HK-2 (cell line): ENCODE data around the gene PCBP4.

ENCODE experiments used
- DNase-seq: peaks from one replicate; pipeline ENCODE4 v3.0.0-alpha.2; 2018; ENCODE audit not compliant: unreplicated experiment

The PCBP4 gene

GRCh38 chr3:51967384-51968169 is at the start of gene PCBP4:
Gene PCBP4 (minus strand): TSS chr3:51967454. CDS start chr3:51961240, 6,214 bp downstream.
- peak; percentile 57 for DNase-seq

- DNase-seq, result no peak
Observed at GRCh38 chr3:52015438-52016228, 48.4 kb upstream of the PCBP4 start.

- no peak for DNase-seq
Observed at GRCh38 chr3:52014613-52015012, 47.4 kb upstream of the PCBP4 start.

DNA sequence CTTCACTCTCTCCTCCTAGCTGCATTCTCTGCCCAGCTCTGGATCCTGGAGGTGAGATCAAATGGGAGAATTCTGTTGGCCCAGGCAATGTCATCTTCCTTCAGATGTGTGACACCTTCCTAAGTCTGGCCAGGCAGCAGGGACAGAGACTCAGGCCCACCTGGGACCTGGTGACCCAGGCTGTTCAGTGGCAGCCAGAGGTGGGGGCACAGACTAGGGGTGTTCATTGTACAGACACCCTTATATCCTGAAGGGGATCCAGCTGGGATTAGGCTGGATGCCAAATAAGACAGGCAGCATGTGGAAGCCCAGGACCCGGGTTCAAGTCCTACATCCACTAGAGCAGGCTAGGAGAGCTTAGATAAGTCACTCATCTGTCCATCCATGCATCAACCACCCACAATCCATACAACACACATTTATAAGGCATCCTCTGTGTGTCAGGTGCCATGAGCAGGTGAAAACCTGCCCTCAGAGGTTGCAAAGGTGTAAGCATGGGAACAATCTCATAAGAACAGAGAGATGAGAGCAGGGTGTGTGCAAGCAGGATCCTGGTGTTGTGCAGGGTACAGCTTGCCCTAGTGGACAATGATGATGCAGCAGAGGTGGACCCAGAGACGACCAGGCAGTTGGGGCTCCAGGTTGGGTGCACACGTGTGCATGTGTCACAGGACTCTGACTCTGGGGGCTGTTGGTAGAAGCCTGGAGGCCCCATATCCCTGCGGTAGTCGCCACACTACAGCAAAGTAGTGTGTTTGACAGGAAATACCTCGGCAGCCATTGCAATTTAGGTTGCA is 46.7 kb upstream of the PCBP4 start:
- no peak for DNase-seq

- no peak for DNase-seq
Observed at GRCh38 chr3:52012699-52013098, 45.4 kb upstream of the PCBP4 start.

DNA sequence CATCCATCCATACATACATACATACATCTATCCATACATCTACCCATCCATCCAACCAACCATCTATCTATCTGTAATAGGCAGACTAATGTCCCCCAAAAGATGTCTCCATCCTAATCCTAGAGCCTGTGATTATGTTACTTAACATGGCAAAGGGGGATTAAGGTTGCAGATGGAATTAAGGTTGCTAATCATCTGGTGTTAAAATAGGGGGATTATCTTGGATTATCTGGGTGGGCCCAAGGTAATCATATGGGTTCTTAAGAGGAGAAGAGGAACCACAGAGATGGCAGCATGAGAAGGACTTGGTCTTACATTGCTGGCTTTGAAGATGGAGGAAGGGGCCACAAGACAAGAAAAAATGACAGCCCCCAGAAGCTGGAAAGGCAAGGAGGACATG is 43.2 kb upstream of the PCBP4 start:
- no peak for DNase-seq

DNA sequence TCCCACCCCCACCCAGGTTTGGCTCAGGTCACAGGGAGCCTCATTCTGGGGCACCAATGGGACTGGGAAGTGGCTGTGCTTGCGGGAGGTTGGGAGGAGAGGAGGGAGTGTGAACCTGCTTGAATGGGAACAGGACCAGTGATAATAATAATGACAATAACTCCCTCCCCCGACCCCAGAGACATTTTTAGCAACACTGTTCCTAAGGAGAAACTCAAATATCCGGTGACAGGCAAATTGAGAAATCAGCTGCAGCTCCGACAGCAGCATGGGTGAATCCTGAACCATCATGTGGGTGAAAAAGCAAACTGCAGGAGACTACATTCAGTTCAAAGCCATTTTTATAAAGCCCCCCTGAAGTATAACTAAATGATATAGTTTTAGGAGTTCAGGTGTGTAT is 40.0 kb upstream of the PCBP4 start:
- DNase-seq, result no peak

DNA sequence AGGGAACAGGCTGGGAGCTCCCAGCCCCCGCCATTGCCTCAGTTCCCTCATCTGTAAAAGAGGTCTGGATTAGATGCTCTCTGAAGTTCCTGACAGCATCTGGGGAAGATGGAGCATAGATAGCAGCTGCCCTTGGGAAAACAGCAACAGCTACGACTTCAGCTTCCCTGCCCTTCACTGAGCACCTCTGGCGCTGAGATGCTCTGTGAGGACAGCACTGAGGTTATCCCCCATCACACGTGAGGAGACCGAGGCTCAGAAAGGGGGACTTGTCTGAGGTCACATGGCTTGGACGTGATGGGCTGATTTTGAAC is 39.5 kb upstream of the PCBP4 start:
- no peak for DNase-seq

DNA sequence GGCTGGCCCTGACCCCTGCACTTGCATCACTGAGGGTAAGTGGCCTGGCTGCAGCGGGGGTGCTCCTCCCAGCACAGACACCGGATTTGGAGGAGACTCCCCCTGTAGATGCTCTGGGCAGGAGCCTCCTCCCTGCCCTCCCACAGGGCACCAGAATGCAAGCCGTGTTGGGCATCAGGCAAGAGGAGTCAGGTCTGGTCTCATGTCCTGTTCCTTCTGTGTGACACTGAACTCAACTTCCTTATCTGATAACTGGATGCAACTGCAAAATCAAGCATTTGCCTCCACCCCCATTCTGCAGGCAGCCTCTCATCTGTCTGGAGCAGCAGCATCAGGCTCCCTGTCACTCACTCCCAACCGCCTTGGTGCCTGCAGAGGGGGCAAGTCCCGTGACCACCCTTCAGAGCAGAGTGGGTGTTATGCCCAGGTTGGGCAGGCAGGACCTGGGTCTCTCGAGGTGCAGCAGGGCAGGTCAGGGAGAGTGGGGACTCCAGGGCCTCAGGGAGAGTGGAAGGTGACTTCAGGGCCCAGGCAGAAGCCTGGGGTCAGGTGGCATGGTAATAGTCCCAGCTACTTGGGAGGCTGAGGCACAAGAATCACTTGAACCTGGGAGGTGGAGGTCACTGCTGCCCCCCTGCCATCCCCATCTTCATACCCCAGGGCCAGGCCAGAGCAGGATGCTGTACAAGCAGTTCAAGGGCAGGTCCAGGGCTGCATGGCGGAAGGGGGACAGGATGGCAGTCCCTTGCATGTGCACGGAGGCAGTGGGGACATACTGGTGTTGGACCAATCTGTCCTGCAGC is 39.0 kb upstream of the PCBP4 start:
- DNase-seq, result no peak

GRCh38 chr3:52005571-52005986 is 38.3 kb upstream of the PCBP4 start:
- no peak for DNase-seq

DNA sequence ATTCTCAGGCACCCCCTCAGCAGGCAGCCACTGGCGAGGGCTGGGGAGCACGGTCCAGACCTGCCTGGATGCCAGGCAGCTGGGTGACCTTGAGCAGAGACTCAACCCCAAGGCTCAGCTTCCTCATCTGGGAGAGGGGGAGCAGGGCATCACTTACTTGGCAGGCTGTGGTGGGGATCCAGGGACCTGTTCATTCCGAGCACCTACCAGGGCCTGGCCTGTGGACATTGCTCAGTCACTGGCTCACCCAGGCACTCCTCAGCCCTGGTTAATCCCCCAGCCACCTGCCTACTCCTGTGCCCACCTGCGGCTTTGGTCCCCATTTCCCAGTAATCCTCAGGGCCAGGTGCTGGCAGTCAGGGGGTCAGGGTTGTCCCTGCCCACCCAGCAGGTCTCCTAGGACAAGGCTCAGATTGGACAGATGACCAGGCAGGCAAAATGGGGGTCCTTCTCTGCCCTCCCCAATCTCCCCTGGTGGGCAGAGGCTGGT is 37.7 kb upstream of the PCBP4 start:
- no peak for DNase-seq

GRCh38 chr3:52004163-52004787 is 37.0 kb upstream of the PCBP4 start:
- no peak for DNase-seq

DNA sequence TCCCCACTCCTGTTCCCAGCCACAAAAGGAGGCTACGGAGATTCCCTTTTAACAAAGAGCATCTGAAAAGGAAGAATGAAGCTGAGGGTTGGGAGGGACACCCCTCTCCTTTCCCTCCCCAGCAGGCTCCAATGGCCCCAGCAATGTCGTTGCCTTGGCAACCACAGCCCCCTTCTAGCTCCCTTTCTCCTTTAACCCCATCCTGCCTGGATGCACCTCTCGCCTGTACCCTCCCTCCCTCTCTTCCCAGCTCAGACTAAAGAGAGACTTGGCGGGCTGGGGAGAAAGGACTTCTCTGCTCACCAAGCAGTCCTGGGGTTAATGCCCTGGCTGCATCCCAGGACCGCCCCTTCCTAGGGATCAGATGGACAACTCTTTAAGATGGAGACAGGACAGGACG is 35.5 kb upstream of the PCBP4 start:
- DNase-seq, result no peak

- peak; percentile 74 for DNase-seq
Observed at GRCh38 chr3:52001443-52001974, 34.3 kb upstream of the PCBP4 start.

DNA sequence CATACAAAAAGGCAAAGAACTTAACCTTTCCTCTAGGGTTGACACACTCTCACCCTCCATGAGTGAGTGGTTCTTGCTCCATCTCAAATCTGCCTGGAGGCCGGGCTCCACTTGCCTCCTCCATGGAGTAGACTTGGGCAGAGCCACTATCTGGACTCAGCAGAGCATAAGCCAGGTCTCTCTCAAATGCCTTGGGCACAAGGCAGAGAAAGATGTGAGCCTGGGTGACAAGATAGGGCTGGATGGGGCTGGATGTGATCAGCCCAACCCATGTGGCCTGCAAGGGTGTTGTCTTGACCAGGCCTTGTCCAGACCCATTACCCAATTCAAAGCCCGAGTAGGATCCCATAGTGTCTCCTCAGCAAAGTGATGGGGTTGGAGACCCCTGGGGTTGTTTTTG is 32.6 kb upstream of the PCBP4 start:
- DNase-seq, result no peak

GRCh38 chr3:51998774-51999173 is 31.5 kb upstream of the PCBP4 start:
- no peak for DNase-seq

GRCh38 chr3:51997935-51998596 is 30.8 kb upstream of the PCBP4 start:
- DNase-seq, result no peak

- DNase-seq, result no peak
Observed at GRCh38 chr3:51997172-51997571, 29.9 kb upstream of the PCBP4 start.

- peak; percentile 83 for DNase-seq
Observed at GRCh38 chr3:51995346-51996163, 28.3 kb upstream of the PCBP4 start, which contains the start of gene RPL29. Gene RPL29 (minus strand): TSS chr3:51995895. CDS start chr3:51995461, 434 bp downstream.
